ENCODE measurements around the gene CHN2.

CHN2 gene

GRCh38 chr7:29479301-29480200, 285.0 kb downstream of the CHN2 start:
- DNase-seq, result no peak

DNA sequence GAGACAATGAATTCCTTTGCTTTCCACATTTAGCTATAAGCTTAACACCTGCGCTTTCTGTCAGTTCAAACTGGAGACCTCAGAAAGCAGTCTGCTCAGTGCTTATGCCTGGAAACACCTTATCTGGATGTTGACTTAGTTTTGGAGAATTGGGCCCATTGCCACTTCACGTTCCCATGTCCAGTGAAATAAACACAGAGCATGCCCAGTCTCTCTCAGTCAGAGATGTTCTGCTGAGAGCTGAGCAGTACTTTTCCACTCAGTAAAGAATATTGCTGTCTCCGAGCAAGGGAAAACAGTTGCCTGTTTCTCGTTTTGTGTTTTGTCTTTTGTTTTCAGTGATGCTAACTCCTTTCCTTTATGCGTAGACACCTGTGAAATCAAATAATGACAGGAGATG, 285.9 kb downstream of the CHN2 start:
- DNase-seq, result peak; percentile 60

GRCh38 chr7:29480934-29481651, 286.5 kb downstream of the CHN2 start:
- no peak for DNase-seq

- DNase-seq, result peak; percentile 49
These were observed 287.5 kb downstream of the CHN2 start for GRCh38 chr7:29482056-29482455.

DNA sequence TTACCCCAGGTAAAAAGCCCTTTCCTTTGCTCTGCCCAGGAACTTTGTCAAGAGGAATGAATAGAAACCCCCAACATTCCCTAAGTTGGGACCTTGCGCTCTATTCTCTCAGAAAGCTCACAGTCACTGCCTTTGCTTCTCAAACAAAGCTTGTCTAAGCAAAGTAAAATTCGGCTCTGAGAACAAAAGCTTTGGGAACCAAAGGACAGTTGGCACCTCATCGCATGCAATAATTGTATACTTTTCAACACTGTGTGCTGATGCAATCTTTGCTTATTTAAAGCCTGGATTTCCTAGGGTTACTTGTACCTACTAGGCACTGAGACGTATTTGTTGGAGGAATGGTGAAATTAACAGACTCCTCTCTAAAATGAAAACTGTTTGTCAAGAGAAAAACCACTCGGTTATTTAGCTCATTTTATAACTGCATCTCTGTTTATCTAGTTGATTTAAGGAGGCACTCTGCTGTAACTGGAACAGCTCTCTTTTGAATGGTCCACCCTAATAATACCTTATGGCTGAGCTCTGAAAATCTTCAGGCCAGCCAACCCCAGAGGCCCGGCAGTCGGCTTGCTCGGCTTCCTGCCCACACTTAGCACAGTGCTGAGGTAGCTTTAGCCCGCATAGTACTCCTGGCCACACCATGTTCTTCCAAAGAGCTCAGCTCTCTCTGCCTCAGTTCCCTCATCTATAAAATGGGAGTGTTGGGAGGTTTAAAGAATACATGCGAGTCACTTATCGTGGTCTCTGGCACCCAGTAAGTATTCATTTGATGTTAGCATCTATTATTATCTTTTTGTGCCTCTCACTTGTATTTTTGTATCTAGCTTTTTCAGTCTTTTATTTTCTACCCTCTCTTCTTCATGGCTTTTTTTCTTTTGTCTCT, 288.9 kb downstream of the CHN2 start:
- DNase-seq, result peak; percentile 33

DNA sequence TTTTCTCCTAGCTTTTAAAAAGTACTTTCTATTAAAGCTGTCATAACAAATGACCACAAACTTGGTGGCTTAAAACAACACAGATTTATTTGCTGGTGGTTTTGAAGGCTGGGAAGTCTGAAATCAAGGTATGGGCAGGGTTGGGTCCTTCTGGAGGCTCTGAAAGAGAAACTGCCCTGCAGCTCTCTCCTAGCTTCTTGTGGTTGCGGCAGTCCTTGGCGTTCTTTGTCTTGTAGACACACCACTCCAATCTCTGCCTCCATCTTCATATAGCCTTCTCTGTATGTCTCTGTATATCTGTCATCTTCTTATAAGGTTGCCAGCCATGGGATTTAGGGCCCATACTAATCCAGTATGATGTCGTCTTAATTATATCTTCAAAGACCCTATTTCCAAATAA, 289.7 kb downstream of the CHN2 start:
- DNase-seq, result no peak

- peak; percentile 57 for DNase-seq
These were observed 291.0 kb downstream of the CHN2 start for GRCh38 chr7:29485339-29486190.

DNA sequence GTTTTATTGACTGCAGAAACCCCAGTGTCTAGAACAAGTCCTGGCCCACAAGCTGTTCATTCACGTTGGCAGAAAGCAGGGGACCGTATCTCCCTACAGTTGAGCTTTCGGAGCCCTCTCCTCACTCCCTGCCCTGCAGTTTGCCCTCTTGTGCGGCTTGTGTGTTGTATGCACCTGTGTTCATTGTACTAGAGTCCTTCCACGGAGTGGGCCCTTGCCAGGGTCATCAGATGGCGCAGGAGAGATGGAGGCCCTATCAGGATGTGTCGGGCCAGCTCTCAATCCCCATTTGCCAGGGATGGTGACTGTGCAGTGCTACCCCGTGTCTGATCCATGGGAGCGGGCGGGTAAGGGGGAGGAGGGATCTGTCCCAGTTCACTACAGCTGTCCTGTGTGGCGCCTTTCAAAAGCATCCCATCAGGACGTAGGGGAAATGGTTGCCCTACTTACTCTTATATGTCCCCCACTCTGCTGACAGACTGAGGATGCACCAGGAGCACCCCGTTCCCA, 291.7 kb downstream of the CHN2 start:
- no peak for DNase-seq

DNA sequence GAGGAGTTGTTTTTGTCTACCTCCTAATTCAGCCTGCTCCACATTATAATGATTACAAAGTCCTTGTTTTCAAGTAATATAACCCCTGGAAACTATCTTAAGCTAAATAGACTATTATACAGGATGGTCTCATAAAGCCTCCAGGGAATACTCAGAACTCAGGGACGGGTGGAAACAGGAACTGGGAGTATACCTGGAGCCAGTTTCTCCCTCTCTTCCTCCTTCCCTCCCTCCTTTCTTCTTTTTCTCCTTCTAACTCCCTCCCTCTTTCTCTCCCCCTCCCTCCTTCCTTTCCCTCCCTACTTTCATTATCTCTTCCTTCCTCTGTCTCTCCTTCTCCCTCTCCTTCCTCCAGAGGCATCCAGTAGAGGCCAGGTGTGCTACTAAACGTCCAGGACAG, 292.8 kb downstream of the CHN2 start:
- DNase-seq, result no peak

DNA sequence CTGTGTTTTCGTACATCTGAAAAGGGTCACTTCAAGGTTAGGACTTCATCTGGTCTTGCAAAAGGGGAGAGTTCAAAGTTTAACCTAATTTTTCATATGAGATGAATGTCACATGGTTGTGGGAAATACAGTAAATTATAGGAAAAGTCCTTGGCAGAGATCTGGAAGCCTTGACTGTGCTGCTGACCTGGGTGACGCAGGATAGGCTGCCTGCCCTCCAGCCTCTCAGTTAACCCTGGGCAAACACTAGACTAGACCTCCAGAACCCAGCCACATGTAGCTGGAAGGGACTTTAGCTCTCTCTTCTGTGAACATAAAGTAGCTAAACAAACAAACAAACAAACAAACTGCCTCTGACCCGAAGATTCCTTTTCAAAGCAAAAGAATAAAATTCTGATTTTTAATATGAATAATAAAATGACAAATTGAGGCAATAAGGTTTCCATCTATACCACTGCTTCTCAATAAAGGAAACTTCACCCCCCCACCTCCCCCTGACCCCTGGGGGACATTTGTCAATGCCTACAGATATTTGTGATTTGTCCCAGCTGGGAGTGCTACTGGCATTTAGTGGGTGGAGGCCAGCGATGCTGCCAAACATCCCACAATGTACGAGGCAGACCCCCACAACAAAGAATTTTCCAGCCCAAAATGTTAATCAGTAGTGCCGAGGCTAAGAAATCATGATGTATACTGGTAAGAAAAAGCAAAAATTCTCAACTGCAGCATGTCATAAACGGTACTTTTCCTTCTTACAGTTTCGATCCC, 293.8 kb downstream of the CHN2 start:
- no peak for DNase-seq

DNA sequence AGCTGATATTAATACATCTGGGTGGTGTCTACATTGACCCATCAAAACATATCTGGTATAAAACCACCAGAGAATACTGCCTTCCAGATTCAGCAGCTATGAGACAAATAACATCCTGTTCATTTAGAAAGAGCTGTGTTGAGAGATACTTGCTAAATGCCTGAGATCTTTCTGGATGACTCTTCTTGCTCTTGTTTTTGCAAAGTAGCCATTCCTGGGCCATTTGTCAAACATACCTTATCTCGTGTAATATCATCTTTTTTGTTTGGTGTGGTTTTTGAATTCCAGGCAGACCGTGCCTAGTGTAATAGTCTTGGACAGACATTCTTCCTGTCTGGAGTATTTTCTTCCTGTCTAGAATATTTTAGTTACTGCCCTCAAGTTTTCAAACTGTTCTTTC, 294.4 kb downstream of the CHN2 start:
- DNase-seq, result no peak

GRCh38 chr7:29490094-29490607, 295.6 kb downstream of the CHN2 start:
- no peak for DNase-seq

DNA sequence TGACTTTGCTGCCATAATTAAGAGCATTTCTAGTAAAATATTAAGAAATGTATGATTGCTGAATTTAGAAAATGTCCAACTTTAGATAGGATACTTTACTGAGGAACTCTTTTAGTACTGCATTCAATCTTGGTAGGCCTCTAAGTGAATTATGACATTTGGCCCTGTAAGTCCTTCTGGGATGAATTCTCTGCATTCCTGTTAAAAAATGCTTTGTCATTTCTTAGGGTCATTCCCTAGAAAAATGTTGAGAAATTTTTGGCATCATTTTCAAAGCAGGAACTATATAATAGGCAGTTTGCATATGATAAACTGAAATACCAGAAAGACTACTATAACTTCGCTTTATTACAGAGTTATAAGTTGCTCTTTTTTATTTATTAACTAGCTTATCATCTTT, 299.8 kb downstream of the CHN2 start:
- no peak for DNase-seq

DNA sequence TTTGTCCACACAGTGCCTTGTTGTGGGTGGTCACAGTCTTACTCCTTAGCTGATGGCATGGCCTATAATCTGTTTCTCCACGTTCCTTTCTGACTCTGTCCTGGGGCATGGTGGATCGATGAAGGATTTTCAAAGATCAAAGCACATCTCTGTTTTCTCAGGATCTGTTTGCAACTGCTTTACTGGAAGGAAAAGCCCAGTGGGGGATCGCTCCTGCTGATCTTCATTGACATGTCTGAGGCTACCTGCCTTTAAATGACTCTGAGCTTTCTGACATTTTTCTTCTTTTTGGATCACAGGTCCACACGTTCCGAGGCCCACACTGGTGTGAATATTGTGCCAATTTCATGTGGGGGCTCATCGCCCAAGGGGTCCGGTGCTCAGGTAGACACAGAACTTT, 301.1 kb downstream of the CHN2 start:
- DNase-seq, result no peak

DNA sequence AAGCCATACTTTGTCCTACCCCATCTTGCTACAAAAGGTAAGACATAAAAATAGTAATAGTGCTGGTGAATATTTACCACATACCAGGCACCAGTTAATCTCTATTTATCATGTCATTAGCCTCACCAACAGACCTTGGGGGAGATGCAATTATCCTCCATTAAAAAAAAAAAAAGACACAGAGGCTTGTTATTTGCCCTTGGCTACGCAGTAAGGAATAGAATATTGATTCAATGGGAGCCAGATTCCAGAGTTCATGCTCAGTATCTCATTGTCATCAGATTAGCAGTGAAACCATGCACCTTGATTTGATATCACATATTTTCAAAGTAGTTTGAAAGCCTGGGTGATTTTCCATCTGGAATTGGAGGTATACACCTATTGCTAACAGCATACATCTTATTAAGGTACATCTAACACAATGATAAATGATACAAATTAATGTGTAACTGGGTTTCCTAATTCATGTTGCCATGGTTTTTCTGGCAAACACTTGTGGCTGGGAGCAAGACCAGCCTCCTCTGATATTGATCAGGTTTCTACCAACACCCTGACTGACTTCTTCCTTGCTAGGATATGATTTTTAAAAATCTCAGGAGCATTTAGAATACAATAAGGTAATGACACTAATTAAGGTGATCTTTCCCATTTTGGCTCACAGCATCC, 301.9 kb downstream of the CHN2 start:
- DNase-seq, result no peak

DNA sequence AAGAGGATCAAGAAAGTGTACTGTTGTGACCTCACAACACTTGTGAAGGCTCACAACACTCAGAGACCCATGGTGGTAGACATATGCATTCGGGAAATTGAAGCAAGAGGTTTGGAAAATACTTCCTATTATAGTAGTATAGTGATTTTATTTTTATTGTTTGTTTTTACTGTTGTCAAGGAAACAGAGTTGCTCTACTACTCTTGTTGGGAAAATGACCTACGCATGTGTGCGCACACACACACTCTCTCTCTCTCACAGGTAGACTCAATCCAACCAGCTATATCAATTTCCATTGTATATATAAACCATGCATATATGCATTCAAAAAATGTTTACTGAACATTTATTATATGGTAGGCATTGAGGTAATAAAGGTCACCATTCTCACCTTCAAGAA, 305.4 kb downstream of the CHN2 start:
- DNase-seq, result peak; percentile 17

- DNase-seq, result no peak
These were observed 306.1 kb downstream of the CHN2 start for GRCh38 chr7:29500719-29501118.

DNA sequence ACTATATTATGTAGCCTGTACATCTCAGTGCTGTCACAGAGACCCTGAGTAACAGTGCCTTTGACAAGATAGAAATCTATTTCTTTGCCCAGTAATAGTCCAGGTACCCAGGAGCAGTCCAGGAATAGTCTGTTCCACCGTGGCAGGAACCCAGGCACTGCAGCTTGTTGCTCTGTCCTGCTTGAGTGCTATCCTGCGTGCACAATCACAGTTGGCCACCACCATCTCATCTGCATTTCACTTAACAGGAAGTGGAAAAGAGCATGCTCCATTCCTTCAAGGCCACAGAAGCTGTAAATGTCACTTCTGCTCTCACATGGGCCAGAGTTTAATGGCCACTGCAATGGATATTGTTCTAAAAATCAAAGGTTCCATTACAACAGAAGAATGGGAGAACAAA, 307.6 kb downstream of the CHN2 start:
- DNase-seq, result no peak

DNA sequence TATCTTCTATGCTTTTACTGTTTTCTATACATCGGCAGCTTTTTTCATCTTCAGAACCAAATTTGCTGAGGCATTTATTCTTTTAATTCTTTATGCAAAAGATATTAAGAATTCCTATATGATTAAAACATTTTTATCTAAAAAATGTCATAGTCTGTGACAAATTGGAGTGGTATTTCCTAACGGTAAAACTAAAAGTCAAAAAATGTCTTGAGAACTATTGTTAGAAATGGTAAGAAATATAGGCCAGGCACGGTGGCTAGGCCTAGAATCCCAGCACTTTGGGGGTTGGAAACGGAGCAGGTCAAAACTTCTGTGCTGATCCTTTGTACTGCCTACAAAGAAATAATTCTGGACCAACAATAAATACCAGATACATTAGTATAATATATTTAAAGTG, 311.4 kb downstream of the CHN2 start:
- no peak for DNase-seq

- DNase-seq, result no peak
These were observed 314.0 kb downstream of the CHN2 start for GRCh38 chr7:29508608-29509007.
